Lower leg skin (tissue), 3 donors: Measurements from ENCODE around the gene TBATA.

Source experiments
- POLR2A ChIP-seq, 2 donors: fragments of 450-650 bp; IDR thresholded peaks; one replicate each; pipeline ENCODE4 v1.6.1; 2016 to 2017; ENCODE audit warnings: antibody characterized with exemption in 2 of 2, mild to moderate bottlenecking in 1 of 2, moderate library complexity in 1 of 2
- TF ChIP-seq, protein P1 (sequence below), 3 donors: fragments of 450-650 bp; IDR thresholded peaks; one replicate each; pipeline ENCODE4 v1.5.1; 2016; ENCODE audit warnings: antibody characterized with exemption in 3 of 3, mild to moderate bottlenecking in 3 of 3, moderate library complexity in 2 of 3

DNA sequence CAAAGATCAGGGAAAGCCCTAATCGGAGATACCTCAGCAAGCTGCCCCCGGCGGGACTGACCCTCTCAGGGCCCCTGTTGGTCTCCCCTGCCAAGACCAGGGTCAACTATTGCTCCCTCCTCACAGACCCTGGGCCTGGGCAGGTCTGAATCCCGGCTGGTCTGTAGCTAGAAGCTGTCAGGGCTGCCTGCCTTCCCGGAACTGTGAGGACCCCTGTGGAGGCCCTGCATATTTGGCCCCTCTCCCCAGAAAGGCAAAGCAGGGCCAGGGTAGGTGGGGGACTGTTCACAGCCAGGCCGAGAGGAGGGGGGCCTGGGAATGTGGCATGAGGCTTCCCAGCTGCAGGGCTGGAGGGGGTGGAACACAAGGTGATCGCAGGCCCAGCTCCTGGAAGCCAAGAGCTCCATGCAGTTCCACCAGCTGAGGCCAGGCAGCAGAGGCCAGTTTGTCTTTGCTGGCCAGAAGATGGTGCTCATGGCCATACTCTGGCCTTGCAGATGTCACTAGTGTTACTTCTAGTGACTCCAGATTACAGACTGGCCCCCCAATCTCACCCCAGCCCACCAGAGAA, 24.1 kb downstream of the TBATA start:
- TF ChIP-seq, protein P1, sequence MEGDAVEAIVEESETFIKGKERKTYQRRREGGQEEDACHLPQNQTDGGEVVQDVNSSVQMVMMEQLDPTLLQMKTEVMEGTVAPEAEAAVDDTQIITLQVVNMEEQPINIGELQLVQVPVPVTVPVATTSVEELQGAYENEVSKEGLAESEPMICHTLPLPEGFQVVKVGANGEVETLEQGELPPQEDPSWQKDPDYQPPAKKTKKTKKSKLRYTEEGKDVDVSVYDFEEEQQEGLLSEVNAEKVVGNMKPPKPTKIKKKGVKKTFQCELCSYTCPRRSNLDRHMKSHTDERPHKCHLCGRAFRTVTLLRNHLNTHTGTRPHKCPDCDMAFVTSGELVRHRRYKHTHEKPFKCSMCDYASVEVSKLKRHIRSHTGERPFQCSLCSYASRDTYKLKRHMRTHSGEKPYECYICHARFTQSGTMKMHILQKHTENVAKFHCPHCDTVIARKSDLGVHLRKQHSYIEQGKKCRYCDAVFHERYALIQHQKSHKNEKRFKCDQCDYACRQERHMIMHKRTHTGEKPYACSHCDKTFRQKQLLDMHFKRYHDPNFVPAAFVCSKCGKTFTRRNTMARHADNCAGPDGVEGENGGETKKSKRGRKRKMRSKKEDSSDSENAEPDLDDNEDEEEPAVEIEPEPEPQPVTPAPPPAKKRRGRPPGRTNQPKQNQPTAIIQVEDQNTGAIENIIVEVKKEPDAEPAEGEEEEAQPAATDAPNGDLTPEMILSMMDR (IDR thresholded peaks at IDR 0.05), result no peak
- no peak for TF ChIP-seq POLR2A (IDR thresholded peaks at IDR 0.05)
